ENCODE results near the gene SLC13A3. TPM values are rescaled to one million over a fixed set of nuclear protein-coding genes. Genes with fewer than 3 reads are reported as not detected.
A peak's percentile ranks its signal among the peaks of the same experiment; 100 is the strongest.

Gene SLC13A3, protein sequence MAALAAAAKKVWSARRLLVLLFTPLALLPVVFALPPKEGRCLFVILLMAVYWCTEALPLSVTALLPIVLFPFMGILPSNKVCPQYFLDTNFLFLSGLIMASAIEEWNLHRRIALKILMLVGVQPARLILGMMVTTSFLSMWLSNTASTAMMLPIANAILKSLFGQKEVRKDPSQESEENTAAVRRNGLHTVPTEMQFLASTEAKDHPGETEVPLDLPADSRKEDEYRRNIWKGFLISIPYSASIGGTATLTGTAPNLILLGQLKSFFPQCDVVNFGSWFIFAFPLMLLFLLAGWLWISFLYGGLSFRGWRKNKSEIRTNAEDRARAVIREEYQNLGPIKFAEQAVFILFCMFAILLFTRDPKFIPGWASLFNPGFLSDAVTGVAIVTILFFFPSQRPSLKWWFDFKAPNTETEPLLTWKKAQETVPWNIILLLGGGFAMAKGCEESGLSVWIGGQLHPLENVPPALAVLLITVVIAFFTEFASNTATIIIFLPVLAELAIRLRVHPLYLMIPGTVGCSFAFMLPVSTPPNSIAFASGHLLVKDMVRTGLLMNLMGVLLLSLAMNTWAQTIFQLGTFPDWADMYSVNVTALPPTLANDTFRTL
- total RNA-seq = 1.7 TPM

DNA sequence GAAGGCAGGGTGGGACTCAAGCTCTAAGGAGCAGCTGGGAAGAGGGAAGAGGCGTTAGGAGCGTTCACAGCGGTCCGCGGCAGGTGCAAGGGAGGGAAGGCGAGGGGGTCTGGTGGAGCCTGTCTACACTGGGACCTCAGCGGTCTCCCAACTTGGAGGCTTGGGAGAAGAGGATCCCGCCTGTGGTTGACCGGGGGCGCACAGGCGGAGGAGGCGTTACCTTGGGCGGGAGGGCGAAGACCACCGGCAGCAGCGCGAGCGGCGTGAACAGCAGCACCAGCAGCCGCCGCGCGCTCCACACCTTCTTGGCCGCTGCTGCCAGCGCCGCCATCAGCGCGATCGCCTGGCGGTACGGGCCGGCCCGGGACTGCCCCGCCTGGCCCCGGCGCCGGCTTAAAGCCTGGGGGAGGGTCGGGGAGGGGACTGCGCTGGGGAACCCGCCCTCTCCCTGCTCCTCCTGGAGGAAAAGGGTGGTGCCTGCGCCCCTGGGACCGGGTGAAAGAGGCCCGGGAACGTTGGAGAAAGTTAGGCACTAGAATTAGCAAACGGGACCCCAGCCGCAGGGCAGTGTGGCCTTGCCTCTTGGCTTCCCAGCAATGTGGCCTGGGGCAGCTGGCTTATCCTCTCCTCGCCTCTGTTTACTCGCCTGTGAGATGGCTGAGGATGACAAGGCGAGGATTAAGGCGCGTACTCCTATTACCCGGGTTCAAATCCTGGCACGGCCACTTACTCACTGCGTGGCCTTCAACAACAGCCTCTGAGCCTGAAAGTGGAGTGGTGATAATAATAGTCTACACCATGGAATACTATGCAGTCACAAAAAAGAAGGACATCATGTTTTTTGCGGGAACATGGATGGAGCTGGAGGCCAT is at the start of gene SLC13A3:
TSS of gene SLC13A3 (minus strand) at position 369 of the 872 bp plus-strand sequence. CDS start at position 331, 38 bp downstream.
- peak; percentile 35 for DNase-seq

DNA sequence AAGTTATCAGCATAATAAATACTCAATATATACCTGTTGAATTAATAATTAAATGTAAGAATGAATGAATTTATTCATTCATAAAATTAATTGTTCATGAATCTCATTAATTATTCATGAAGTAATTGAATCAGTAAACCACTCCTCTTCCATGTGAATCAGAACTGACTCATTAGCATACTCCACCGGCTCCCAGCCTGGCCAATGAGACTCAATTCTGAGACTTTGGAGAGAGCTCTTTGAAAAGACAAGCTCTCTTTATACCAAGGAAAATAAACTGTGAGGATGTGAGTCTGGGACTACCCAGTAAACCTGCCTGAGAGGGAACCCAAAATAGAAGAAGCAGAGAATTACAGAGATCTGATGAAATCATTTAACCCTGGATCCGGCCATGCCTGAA is 49.8 kb upstream of the SLC13A3 start:
- no peak for DNase-seq

DNA sequence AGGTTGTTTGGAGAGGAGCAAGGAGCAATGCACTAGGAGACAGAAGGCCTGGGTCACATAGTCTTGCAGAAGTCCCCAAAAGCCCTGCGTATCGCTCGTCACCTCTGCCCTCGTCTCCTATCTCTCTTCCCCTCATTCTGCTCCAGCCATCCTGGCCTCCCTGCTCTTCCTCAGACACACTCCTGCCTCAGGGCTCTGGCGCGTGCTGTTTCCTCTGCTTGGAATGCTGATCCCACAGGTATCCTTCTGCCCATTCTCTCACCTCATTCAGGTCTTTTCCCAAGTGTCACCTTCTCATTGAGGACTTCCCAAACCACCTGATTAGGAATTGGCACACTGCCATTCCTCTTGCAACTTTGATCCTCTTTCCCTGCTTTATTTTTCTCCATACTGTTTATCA is 49.2 kb upstream of the SLC13A3 start:
- no peak for DNase-seq

DNA sequence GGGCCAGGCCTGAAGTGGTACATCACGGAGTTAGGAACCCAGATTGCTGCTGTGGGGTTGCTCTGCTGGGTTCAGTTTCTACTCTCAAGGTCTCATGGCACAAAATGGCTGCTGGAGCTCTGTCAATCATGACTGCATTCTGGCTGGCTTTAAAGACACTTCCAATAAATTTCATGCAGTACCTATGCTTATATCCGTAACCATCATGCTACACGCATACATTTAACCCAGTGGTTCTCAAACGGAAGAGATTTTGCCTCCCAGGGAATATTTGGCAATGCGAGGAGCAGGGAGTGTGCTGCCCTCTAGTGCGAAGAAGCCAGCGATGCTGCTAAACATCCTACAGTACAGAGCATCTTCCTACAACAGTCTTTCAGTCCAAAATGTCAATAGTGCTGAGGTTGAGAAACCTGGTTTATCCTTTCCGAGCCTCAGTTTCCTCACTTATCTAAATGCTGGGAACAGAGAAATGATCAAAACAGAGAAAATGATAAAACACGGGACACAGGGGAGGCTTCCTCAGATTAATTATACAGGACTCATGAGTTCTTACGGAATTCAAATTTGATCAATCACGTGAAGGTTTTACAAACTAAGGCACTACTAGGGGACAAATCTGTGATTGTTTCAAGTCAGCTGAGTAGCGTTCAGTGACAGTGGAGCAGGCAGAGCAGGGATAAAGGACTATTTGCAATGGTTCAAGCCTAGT is 48.5 kb upstream of the SLC13A3 start:
- no peak for DNase-seq

DNA sequence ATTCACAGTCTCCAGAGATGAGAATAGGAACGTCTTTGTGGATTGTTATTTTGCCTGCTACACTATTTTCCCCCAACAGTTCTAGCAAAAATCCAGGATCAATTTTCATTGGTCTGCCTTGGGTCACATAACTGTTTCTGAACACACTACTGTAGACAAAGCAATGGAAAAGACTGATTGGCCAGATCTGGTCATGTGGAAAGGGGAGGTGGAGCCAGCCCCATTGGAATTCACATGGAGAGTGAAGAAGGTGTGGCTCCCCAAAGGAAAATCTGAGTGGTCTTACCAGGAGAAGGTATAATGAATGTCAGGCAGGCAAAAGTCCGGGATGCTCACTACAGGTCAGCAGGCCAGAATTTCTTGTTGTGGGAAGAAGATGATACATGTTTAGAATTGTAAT is 47.5 kb upstream of the SLC13A3 start:
- no peak for DNase-seq

DNA sequence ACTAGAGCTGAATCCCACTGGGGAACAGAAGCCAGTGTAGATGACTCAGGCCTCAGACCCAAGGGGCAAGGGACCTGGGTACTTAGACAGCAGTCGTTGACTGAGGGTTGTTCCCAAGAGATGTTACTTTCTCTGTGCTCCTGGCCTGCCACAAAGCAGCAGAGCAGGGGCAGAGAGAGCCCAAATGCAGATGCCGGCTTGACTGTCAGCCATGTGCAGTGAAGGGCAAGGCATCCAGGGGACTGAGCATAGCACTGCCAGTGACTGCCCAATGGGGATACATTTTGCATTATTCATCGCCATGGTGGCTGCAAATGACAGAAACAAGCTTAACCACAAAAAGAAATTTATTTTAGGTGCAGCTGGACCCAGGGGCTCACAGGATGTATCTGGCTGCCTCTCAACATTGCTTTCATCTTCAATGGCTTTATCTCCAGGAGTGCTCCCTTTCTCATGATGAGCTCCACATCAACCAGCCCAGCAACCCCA is 45.6 kb upstream of the SLC13A3 start:
- DNase-seq = no peak

DNA sequence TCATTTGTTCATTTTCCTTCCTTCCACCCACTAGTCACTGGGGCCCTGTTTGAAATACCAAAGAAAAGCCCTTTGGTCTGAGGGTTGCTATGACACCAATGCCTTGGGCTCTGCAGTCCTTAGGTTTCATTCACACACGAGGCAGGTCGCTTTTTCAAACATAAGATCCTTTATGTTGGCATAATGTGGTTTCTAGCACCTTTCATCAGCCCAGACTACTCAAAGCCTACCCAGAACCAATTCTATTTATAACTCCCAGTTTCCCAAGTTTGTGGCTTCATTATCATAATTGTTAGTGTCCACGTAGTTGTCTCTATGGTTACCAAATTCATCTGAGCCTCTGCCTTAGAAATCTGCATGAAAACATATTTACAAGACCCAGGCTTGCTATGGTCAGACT is 44.6 kb upstream of the SLC13A3 start:
- DNase-seq = peak; percentile 49

DNA sequence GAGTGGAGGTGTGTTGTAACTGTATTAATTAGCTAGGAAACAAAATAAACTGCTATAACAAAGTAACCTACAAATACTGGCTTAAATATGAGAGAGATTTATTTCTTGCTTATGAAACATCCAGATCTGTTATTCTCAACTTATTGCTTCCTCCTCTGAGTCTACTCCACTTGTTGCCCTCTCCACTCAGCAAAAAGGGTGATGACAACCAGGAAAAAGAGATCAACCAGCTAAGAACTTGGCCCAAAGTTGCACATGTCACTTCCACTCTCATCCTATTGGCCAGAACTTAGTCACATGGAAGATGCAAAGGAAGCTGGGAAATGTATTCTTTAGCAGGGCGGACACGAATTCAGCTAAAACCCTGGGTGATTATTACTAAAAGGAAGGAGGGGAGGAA is 43.2 kb upstream of the SLC13A3 start:
- peak; percentile 56 for DNase-seq

DNA sequence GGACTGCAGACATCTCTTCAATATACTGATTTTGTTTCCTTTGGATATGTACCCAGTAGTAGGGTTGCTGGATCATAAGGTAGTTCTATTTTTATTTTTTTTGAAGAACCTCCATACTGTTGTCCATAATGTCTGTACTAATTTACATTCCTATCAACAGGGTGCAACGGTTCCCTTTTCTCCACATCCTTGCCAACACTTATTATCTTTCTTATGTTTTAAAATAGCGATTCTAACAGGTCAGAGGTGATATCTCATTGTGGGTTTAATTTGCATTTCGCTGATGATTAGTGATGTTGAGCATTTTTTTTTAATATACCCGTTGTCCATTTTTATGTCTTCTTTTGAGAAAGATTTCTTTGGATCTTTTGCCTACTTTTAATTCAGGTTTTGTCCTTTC is 39.9 kb upstream of the SLC13A3 start:
- no peak for DNase-seq

DNA sequence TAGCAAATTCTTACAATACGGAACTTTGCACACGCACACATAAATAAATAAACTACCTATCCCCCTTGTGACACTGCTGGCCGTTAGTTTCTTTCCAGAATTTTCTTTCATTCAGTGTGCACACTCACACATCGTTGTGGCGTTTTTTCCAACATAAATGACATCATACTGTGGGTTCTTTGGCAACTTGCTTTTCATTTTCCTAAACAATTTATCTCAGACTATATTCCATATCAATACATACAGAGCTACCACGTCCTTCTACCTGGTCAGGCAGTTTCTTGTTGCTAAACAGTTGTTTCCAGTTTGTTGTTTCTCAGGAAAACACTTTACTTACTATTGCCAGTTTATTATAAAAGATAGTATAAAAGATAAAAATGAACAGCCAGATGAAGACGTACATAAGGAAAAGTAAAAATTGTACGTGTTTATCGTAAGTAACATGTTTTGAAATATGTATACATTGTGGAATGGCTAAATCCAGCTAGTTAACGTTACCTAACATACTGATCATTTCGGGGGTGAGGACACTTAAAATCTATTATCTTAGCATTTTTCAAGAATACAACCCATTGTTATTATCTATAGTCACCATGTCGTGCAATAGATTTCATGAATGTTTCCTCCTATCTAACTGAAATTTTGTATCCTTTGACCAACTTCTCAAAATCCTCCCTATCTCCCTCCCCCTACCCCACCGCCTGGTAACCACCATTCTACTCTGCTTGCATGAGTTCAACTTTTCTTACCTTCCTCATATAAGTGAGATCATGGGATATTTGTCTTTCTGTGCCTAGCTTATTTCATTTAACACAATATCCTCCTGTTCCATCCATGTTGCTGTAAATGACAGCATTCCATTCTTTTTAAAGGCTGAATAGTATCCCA is 39.2 kb upstream of the SLC13A3 start:
- no peak for DNase-seq

DNA sequence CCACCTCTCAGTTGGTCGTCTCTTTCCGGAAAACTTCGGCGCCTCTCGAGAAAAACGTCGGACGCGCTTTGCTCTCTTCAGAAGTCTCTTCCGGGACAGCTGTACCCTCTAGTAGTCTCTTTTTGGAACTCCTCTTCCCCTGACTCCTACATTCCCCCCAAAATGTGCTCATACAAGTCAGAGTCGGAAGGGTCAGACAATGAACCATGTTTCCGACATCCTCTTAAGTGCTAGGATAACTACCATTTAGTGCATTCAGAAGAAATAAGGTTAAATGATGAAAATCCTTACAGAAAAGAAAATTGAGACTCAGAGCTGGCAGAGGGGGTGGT is 38.5 kb upstream of the SLC13A3 start:
- DNase-seq = no peak

DNA sequence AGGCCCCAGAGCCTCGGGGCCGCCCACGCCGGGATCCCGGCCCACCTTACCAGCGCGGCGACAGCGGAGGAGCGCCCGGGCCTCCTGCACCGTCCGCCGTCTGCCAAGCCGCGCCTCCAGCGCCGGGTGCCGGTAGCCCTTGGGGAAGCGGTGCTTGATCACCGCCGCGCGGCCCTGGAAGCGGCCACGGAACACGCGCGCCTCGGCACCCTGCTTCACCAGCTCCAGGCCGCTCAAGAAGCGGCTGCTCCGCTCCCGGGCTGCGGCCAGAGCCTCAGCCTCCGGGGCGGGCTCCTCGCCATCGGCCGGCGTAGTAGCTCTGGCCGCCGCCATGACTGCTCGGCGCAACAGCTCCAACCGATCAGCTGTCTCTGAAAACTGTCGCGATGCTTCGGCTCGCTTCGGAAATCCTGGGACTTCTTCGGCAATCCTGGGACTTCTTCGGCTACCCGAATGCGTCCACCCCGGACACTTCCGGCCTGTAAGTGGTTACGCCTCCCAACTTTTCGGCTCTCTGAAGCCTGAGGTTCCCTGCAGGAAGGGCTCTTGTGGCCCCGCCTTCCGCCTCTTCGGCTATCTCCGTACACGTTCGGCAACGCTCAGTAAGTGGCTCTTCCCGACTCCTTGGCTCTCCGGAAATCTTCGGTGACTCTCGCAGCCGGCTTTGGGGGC is 38.0 kb upstream of the SLC13A3 start, which contains the start of gene TP53RK:
TSS of gene TP53RK (minus strand) at position 363 of the 672 bp plus-strand sequence. CDS start at position 333, 30 bp downstream.
- DNase-seq = peak; percentile 100

DNA sequence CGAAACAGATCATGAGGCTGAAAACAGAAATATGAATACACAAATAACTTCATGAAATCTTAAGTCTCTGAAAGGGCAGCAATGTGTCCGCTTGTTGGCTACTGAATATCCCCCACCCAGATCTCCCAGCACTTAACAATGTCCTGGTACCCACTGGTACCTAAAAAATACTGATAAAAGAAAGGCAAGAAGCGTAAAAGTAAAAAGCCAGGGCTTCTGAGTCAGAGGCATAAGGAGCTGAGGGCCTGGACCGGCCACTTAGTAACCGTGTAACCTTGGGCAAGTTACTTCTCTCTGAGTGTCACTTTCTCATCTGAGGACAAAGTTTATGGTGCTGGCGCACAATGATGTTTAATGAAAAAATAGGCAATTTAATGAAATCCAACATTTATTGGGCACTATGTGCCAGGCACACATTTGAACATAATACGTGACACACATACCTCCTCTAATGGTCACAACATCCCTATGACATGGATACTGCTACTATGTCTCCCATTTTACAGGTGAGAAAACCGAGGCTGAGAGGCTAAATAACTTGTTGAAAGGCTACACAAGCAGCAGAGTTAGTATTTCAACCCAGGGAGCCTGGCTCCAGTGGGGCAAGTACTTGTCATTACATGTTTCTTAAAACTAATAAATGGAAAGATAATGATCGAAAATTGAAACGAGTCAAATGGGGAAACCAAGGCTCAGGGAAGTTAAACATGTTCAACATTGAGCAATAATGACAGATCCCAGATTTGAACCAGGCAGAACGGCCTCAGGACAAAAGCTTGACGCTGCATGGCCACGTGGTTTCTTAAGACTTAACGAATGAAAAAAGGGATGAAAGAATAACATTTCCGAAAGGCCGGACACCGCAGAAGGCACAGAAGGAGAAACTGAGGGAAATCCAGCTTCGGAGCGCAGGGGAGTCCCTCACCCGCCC is 37.2 kb upstream of the SLC13A3 start:
- DNase-seq = no peak

DNA sequence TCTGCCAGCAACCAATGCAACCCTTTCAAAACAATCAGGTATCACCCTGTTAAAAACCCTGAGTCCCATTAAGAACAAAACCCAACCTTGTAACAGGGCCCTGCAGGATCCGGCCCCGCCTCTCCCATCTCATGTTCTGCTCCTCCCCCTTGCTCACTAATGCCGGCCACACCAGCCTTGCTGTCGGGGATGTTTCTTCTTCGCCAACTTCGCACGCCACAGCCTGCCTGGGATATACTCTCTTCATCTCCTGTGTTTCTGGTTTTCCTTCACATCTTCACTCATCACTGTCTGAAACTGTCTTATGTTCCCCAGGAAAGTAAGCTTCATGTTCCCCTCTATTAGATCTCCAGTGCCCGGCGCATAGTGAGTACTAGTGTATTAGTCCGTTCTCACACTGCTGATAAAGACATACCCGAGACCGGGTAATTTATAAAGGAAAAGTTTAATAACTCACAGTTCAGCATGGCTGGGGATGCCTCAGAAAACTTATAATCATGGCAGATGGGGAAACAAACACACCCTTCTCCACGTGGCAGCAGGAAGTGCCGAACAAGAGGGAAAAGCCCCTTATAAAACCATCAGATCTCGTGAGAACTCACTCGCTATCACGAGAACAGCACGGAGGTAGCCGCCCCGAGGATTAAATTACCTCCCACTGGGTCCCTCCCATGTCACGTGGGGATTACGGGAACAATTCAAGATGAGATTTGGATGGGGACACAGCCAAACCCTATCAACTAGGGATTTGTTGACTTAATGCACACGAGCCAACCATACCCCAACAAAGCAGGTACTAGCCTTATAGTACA is 32.9 kb upstream of the SLC13A3 start:
- peak; percentile 77 for DNase-seq

DNA sequence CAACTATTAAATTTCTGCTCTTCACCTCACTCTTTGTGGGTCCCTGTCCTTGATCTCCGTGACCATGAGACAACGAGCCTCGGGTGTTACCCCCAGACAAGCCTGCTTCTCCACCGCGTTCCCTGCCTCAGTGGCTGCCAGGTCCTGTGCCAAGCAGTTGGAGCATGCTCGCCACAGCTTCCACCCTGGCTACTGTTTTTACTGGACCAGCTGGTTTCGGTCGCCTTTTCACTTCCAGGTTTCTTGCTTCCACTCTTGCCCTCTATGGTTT is 32.3 kb upstream of the SLC13A3 start:
- DNase-seq = no peak

DNA sequence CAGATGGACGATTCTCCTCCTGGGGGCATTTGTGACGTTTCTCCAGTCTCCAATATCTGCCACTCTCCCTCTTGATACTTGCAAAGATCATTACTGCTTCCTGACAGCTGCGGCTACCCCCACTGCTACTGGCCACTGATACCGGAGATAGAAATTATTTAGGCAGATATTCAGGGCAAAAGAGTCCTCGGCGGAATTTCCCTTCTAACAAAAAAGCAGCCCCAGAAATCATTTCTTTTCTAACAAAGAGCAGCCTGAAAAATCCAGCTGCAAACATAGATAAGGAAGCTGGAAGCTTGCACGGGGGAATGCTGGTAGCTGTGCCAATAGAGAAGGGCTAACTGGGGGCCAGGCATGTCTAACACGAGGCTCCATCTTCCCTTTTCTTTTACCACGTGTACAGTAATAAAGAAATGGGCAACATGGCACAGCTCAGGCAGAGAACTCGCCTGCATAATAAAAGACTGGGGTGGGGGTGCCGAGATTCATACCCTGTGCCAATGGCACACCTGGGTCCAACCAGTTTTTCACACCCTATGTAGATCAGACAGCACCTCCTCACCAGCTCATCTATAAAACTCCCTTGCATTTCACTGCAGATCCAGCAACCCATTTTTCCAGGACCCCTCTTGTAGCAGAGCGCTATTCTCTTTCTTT is 31.9 kb upstream of the SLC13A3 start:
- no peak for DNase-seq

DNA sequence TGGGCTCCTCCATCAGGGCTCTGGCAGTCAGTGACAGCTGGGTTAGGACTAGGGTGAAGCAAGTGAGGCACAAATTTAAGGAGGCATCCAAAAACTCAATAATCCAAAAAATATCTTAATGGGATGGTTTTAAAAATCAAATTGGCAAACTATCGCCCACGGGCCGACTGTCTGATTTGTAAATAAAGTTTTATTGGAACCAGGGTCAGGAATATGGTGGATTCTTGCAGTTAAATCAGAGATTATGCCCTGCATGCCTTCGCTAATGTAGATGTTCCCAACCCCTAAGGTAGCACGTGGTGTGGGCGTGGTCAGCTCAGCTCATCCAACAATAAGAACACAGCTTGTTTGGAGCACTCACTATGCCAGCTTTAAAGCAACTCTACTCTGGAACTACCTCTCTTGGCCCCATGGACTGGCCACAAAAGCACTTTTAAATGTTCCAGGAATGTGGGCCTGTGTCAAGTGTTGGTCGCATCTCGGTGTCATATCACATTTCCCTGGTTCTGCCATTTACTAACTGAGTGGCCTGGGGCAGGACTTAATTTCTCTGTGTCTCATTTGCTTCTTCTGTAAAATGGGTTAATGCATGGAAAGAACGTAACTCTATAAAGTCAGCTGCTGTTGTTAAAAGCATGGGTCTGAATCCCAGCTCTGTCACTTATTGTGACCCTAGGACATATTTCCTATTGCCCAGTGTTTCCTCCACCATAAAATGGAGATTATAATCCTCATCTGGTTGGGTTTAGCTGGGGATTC is 31.0 kb upstream of the SLC13A3 start:
- no peak for DNase-seq

Measured in tongue (tissue), 2 donors.